DMS 273 treated with DMSO at 0.1 percent for 48 hours (cell line): ENCODE measurements around the gene SLC8A3.

Experiments
- DNase-seq: peaks from one replicate; lab custom pipeline; 2025; lab: John Stamatoyannopoulos, UW

SLC8A3 gene

GRCh38 chr14:70114621-70115156 lies 74.1 kb downstream of the SLC8A3 start:
- DNase-seq, result no peak

GRCh38 chr14:70113211-70113610 lies 75.5 kb downstream of the SLC8A3 start:
- DNase-seq, result no peak

DNA sequence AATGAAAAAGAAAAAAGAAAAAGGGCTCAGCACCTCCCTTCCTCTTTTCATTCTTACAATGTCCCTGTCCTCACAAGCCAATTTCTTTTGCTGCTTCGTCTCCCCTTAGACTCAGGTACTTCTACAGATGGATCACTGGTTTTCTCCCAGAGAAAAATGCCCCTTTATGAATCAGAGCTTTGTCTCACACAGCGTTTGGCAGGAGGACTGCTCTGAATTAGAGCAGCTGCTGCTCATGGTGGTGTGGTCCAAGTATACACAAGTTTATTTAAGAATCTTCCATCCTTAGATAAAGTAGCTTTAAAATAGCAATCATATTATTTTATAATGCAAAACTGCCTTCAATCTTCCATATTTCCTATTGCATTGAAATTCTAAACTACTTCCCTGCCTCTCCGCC lies 80.3 kb downstream of the SLC8A3 start:
- no peak for DNase-seq

DNA sequence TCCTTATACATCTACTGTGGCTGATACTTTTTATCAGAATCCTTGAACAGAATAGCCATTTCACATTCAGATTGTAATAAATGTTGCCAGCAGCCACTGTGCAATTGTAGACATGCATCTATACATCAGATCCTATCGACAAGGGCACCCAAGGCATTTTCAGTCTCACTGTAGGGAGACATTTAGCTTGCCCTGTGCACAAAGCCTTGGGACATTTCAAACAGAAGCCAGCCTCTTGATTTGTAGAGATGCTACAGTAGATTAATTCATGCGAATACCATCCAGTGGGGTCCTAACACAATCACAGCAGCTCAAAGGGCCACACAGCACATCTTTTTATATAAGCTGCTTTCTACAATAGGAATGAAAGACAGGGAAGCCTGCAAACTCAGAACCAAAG lies 81.4 kb downstream of the SLC8A3 start:
- DNase-seq, result no peak

GRCh38 chr14:70100071-70100470 lies 88.7 kb downstream of the SLC8A3 start:
- DNase-seq, result no peak

- DNase-seq, result no peak
Observed at GRCh38 chr14:70098250-70098809, 90.4 kb downstream of the SLC8A3 start.

GRCh38 chr14:70097576-70098249 lies 91.0 kb downstream of the SLC8A3 start:
- no peak for DNase-seq

DNA sequence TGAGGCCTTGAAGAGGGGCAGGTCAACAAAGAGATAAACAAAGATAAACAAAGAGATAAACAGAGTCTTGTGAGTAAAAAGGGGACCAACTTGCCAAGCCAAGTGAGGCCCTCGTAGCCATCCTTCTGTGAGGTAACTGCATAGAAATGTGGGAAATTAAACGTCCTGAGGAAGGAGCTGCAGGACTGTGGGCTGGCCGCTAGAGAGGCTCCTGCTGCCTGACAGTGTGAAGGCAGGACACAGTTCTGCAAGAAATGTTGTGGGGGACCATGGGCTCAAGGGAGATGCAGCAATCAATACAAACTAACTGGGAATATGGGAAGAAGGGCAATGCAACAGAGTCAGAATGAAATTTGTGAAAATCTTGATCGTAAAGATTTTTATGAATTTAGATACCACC lies 91.9 kb downstream of the SLC8A3 start:
- DNase-seq, result no peak

- no peak for DNase-seq
Observed at GRCh38 chr14:70094631-70095030, 94.1 kb downstream of the SLC8A3 start.

- DNase-seq, result no peak
Observed at GRCh38 chr14:70094106-70094505, 94.6 kb downstream of the SLC8A3 start.

- no peak for DNase-seq
Observed at GRCh38 chr14:70093156-70093555, 95.6 kb downstream of the SLC8A3 start.

DNA sequence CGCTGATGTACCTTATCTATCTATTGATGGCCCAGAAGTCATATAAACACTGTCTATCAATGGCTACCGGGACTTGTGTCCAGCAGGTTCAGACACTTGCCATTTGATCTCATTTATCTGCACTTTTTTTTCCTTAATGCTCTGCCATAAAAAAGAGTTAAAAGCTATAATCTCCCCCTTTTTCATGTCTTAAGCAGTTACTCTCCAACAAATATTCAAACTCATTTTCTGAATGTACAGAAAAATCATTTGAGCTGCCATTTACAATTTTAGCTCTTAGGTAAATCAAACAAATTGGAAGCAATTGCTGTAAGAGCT lies 101.4 kb downstream of the SLC8A3 start:
- DNase-seq, result no peak

- no peak for DNase-seq
Observed at GRCh38 chr14:70086685-70087379, 101.9 kb downstream of the SLC8A3 start.

GRCh38 chr14:70084226-70084625 lies 104.5 kb downstream of the SLC8A3 start:
- no peak for DNase-seq

DNA sequence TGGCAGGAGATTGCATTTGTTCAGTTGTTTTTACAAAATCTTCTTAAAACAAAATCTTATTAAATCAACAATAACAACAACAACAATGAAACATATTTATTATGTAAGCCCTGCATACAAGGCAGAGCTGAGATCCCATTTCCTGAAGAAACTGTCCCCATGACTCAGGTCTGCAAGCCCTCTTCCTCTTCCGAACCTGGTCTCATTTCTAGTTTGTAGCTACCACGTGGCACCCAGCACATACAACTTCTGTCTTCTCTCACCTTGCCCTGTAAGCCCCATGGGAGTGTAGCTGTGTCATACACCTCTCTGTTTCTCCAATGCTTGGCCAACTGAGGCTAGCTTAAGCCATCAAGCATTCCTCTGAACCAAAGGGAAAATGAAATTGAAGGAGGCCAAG lies 106.4 kb downstream of the SLC8A3 start:
- no peak for DNase-seq

DNA sequence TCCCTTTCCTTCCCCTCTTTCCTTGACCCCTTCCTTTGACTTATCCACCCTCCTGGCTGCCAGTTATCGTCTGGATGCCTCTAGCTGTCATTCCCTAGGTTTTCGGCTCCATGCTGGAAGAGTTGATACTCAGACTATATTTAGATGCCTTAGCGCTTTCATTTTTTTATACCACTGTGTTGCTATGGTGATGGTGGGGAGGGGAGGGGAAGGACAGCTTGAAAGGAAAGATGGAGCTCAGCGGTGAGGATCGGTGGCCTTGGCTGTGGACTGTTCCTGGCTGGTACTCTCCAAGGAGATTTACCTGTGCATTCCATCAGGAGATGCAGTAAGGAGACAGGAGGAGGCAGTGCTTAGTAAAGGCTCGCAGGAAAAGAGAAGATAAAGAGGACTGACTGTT lies 108.7 kb downstream of the SLC8A3 start:
- no peak for DNase-seq

- no peak for DNase-seq
Observed at GRCh38 chr14:70078329-70078728, 110.4 kb downstream of the SLC8A3 start.

GRCh38 chr14:70077720-70078119 lies 111.0 kb downstream of the SLC8A3 start:
- no peak for DNase-seq

- DNase-seq, result no peak
Observed at GRCh38 chr14:70077005-70077404, 111.7 kb downstream of the SLC8A3 start.

- DNase-seq, result peak; percentile 10
Observed at GRCh38 chr14:70073924-70074566, 114.7 kb downstream of the SLC8A3 start.

DNA sequence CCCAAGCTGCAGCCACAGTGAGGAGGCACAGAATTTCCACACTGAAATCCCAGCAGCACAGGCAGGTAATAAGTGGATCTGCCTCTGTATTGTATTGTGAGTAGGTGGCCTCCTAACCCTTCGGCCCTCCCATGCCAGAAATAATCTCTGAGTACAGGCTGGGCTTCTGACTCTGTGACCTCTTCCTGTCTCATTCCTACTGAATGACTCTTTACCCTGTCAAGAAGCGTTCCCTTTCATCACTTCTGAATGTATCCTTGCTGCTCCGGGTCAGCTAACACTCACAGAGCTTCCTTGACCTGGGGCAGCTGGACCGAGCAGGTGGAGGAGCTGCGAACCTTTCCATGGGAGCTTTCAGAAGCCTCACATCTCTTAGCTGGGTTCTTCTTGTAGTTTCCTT lies 119.6 kb downstream of the SLC8A3 start:
- DNase-seq, result no peak

- no peak for DNase-seq
Observed at GRCh38 chr14:70067810-70068209, 120.9 kb downstream of the SLC8A3 start.
